NOMO-1 treated with dmso at 0.1 percent for 144 hours (cell line): ENCODE measurements around the gene PDE8A.
A peak's percentile ranks its signal among the peaks of the same experiment; 100 is the strongest.

Source experiments
- DNase-seq: peaks from one replicate; lab custom pipeline; 2025; ENCODE audit not compliant: unreplicated experiment; lab: John Stamatoyannopoulos, UW

PDE8A gene

GRCh38 chr15:84981711-84982300 is at the start of gene PDE8A:
TSS of gene PDE8A (plus strand) at chr15:84981856. CDS start at chr15:84982163, 307 bp downstream.
- no peak for DNase-seq

GRCh38 chr15:84934942-84935729 is 46.5 kb upstream of the PDE8A start:
- DNase-seq: no peak

GRCh38 chr15:84937144-84937543 is 44.5 kb upstream of the PDE8A start:
- DNase-seq: no peak

GRCh38 chr15:84938726-84939125 is 42.9 kb upstream of the PDE8A start:
- DNase-seq: no peak

- no peak for DNase-seq
Measured at GRCh38 chr15:84940399-84940798, 41.3 kb upstream of the PDE8A start.

- no peak for DNase-seq
Measured at GRCh38 chr15:84942456-84942855, 39.2 kb upstream of the PDE8A start.

- DNase-seq: no peak
Measured at GRCh38 chr15:84944311-84944710, 37.3 kb upstream of the PDE8A start.

- no peak for DNase-seq
Measured at GRCh38 chr15:84944861-84945260, 36.8 kb upstream of the PDE8A start.

- DNase-seq: no peak
Measured at GRCh38 chr15:84946772-84947489, 34.7 kb upstream of the PDE8A start.

- no peak for DNase-seq
Measured at GRCh38 chr15:84947947-84948830, 33.5 kb upstream of the PDE8A start.

GRCh38 chr15:84949043-84949442 is 32.6 kb upstream of the PDE8A start:
- DNase-seq: no peak

- no peak for DNase-seq
Measured at GRCh38 chr15:84949845-84950569, 31.6 kb upstream of the PDE8A start.

- no peak for DNase-seq
Measured at GRCh38 chr15:84950570-84951111, 31.0 kb upstream of the PDE8A start.

GRCh38 chr15:84951736-84952135 is 29.9 kb upstream of the PDE8A start:
- no peak for DNase-seq

GRCh38 chr15:84953136-84953535 is 28.5 kb upstream of the PDE8A start:
- no peak for DNase-seq

GRCh38 chr15:84953726-84954125 is 27.9 kb upstream of the PDE8A start:
- DNase-seq: no peak

GRCh38 chr15:84955089-84955848 is 26.4 kb upstream of the PDE8A start:
- peak; percentile 5 for DNase-seq

GRCh38 chr15:84956199-84956598 is 25.5 kb upstream of the PDE8A start:
- DNase-seq: no peak

GRCh38 chr15:84960391-84961113 is 21.1 kb upstream of the PDE8A start:
- DNase-seq: no peak
